Naive thymus-derived CD4-positive, alpha-beta T cell (primary cell): ENCODE measurements around the gene PLGRKT. TPM values are rescaled to one million over a fixed set of nuclear protein-coding genes. Genes with fewer than 3 reads are reported as not detected.
"Not testable (repeated sequence)": the region's sequence is repeated elsewhere in the genome, so short reads cannot be mapped to it uniquely, and the experiment has no call there.

Experiments
- ATAC-seq: fragments of 150-1000 bp; cut with Tn5 transposase; 2 replicates; pipeline ENCODE4 v1.10.0; 2021; ENCODE audit warnings: mild to moderate bottlenecking, moderate library complexity
- CTCF ChIA-PET: fragments of 350-600 bp; sonication (Branson Sonifier 250); formaldehyde crosslinking; loops from one replicate; lab custom pipeline; 2021; ENCODE audit warnings: antibody characterized with exemption; lab: Charles Lee
- POLR2A ChIA-PET: fragments of 350-600 bp; sonication (Branson Sonifier 250); formaldehyde crosslinking; loops from one replicate; lab custom pipeline; 2021; ENCODE audit warnings: antibody characterized with exemption, inconsistent platforms; lab: Charles Lee
- DNase-seq, 9 donors: peaks; one replicate each; pipeline versions ENCODE4 v3.0.0 to v3.0.0-alpha.2; 2020 to 2022; ENCODE audit warnings: mixed read lengths in 1 of 9
- H3K27ac ChIP-seq: one replicate; pipeline ENCODE4 v1.7.0; 2013; ENCODE audit warnings: mild to moderate bottlenecking, low read depth, low read length, moderate library complexity
- H3K27me3 ChIP-seq, 2 donors: one replicate each; pipeline ENCODE4 v1.7.0; 2013; ENCODE audit warnings: low read length in 2 of 2, mild to moderate bottlenecking in 2 of 2, moderate library complexity in 2 of 2; ENCODE audit not compliant: control insufficient read depth in 2 of 2, insufficient read depth in 2 of 2
- H3K36me3 ChIP-seq, 3 experiments: 1 replicate in 2 of 3; 2 replicates in 1 of 3; pipeline ENCODE4 v1.7.0; 2013; ENCODE audit warnings: low read length in 3 of 3, mild to moderate bottlenecking in 3 of 3, moderate library complexity in 1 of 3; ENCODE audit not compliant: insufficient read depth in 3 of 3, control insufficient read depth in 2 of 3
- H3K4me1 ChIP-seq, 2 donors: one replicate each; pipeline ENCODE4 v1.7.0; 2013; ENCODE audit warnings: low read length in 2 of 2, mild to moderate bottlenecking in 2 of 2, moderate library complexity in 1 of 2; ENCODE audit not compliant: control insufficient read depth in 2 of 2, insufficient read depth in 2 of 2
- H3K4me3 ChIP-seq: 2 replicates; pipeline ENCODE4 v1.7.0; 2013; ENCODE audit warnings: mild to moderate bottlenecking, low read length
- H3K9me3 ChIP-seq, 3 experiments: 1 replicate in 2 of 3; 2 replicates in 1 of 3; pipeline ENCODE4 v1.7.0; 2013; ENCODE audit warnings: low read length in 3 of 3; ENCODE audit not compliant: control insufficient read depth in 2 of 3
- H3K27ac Mint-ChIP-seq, 9 donors: one replicate each; pipeline ENCODE4 v1.8.0; 2020 to 2022; ENCODE audit warnings: mixed read lengths in 9 of 9, mild to moderate bottlenecking in 8 of 9, moderate library complexity in 5 of 9, inconsistent platforms in 2 of 9
- H3K27me3 Mint-ChIP-seq, 5 donors: one replicate each; pipeline ENCODE4 v1.8.0; 2021 to 2022; ENCODE audit warnings: mixed read lengths in 5 of 5, mild to moderate bottlenecking in 1 of 5
- H3K36me3 Mint-ChIP-seq, 5 donors: one replicate each; pipeline ENCODE4 v1.8.0; 2020 to 2022; ENCODE audit warnings: mixed read lengths in 5 of 5, mild to moderate bottlenecking in 3 of 5, inconsistent platforms in 1 of 5
- H3K4me1 Mint-ChIP-seq, 7 donors: one replicate each; pipeline ENCODE4 v1.8.0; 2020 to 2022; ENCODE audit warnings: mixed read lengths in 7 of 7, mild to moderate bottlenecking in 3 of 7, inconsistent platforms in 1 of 7
- H3K4me3 Mint-ChIP-seq, 10 donors: one replicate each; pipeline ENCODE4 v1.8.0; 2020 to 2022; ENCODE audit warnings: mild to moderate bottlenecking in 10 of 10, mixed read lengths in 10 of 10, moderate library complexity in 6 of 10, inconsistent platforms in 2 of 10
- H3K9me3 Mint-ChIP-seq, 11 donors: one replicate each; pipeline ENCODE4 v1.8.0; 2020 to 2022; ENCODE audit warnings: mixed read lengths in 11 of 11, mild to moderate bottlenecking in 4 of 11, inconsistent platforms in 1 of 11, moderate library complexity in 1 of 11
- intact Hi-C, 2 donors: fragments of 100-400 bp; cut with micrococcal nuclease; formaldehyde crosslinking; loops; one replicate each; pipeline ENCODE4 v1.15.1; 2023
- polyA plus RNA-seq, 2 donors: library from polyadenylated mRNA; unstranded; fragments of 300-500 nt; fragmentation: Illumina TruSeq; gene quantifications; one replicate each; pipeline ENCODE4 v1.2.3, GENCODE V29; 2021
- total RNA-seq, 6 experiments: library from RNA in 5 of 6; stranded (reverse) in 5 of 6; gene quantifications; 1 replicate in 5 of 6; 2 replicates in 1 of 6; pipeline ENCODE4 v1.2.3 and lab custom pipeline; 2021 to 2026

PLGRKT gene
- total and polyA plus RNA-seq, 7 experiments from 2014 or later, result 15.8 to 79.6 (median 18.4) TPM

DNA sequence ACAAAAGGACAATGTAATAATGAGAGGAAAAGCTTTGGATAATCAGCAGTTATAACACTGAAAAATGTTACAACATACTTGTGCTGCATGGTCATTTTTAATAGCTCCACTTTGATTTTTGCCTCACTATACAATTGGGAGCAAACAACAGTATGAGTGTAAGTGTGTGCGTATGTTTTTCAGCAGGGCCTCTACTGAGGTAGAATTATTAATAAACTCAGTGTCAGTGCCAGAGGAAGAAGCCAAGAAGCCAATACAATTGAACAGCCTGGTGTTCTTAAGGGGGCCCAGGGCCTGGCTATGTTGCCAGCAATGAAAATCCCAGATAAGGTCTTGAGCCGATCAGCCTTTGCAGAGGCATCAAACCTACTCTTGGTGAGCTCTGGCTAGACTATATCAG lies 81.9 kb downstream of the PLGRKT start:
- intact Hi-C loops, result no loop called here
- POLR2A ChIA-PET, result interaction anchor here (0.8 kb wide), 1 partner anchor 82 kb away, joined by 3 read pairs; the partner anchor contains the start of gene PLGRKT

DNA sequence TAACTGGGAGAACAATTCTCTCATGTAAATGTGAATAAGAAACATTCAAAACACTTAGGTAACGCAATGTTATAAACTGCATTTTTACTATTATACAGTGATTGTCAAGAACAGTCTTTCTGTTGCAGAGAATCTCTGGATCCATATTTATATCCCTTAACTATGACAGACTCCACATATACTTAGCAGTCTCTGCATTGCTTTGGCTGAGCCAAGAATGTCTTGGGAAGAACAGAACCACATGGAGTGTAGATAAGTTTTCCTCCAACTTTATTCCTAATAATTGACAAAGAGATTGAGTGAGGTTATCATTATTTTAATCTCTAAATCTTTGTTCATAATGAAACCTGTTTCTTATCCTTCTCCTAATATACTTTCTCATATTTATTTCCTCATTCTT lies 82.5 kb downstream of the PLGRKT start:
- DNase-seq (no peak), ATAC-seq (no peak)
- intact Hi-C loops, result no loop called here
- Mint-ChIP-seq H3K36me3 (peaks cover 3 to 46% (median 25%) of the 10 kb centered on the region in 5 donors), H3K27me3 (no peaks in the 10 kb centered on the region), H3K4me3 (no peak overlapping the region), H3K9me3 (peaks cover 0 to 18% (median 2%) of the 10 kb centered on the region in 11 donors), H3K27ac (peak overlapping the region in 4 of 9 donors; percentile 8 to 81 (median 64)), H3K4me1 (peaks cover 21 to 56% (median 39%) of the 10 kb centered on the region in 7 donors)
- ChIA-PET POLR2A (interaction anchor here (0.8 kb wide), 1 partner anchor 82 kb away, joined by 3 read pairs; the partner anchor contains the start of gene PLGRKT), CTCF (no interaction called here)
- Histone ChIP-seq H3K4me3 (no peak overlapping the region), H3K36me3 (peaks cover 0 to 6% (median 0%) of the 10 kb centered on the region in 3 experiments), H3K27me3 (no peaks in the 10 kb centered on the region), H3K9me3 (no peaks in the 10 kb centered on the region), H3K27ac (no peak overlapping the region), H3K4me1 (peaks cover 35 to 38% of the 10 kb centered on the region in 2 donors)

More for the DNA sequence above, 81.9 kb downstream of the PLGRKT start:
- Mint-ChIP-seq H3K27ac (peak overlapping the region in 1 of 9 donors; percentile 81), H3K4me1 (peaks cover 18 to 52% (median 35%) of the 10 kb centered on the region in 7 donors), H3K36me3 (peaks cover 3 to 42% (median 26%) of the 10 kb centered on the region in 5 donors), H3K27me3 (no peaks in the 10 kb centered on the region), H3K9me3 (peaks cover 0 to 15% (median 0%) of the 10 kb centered on the region in 11 donors), H3K4me3 (no peak overlapping the region)
- H3K4me1 ChIP-seq, result peaks cover 29 to 34% of the 10 kb centered on the region in 2 donors
- CTCF ChIA-PET, result interaction anchor here (0.5 kb wide), 1 partner anchor 591 kb away, joined by 3 read pairs; no protein-coding TSS in a partner anchor
- ATAC-seq (no peak), DNase-seq (no peak)
- no peaks in the 10 kb centered on the region for H3K27me3 ChIP-seq
- H3K36me3 ChIP-seq, result peaks cover 0 to 6% (median 0%) of the 10 kb centered on the region in 3 experiments
- H3K4me3 ChIP-seq, result no peak overlapping the region
- H3K27ac ChIP-seq, result no peak overlapping the region
- no peaks in the 10 kb centered on the region for H3K9me3 ChIP-seq

GRCh38 chr9:5354184-5354583 lies 83.5 kb downstream of the PLGRKT start:
- ChIA-PET POLR2A (no interaction called here), CTCF (interaction anchor here (1.0 kb wide), 1 partner anchor 43 kb away, joined by 3 read pairs; no protein-coding TSS in a partner anchor)
- Histone ChIP-seq H3K36me3 (peaks cover 0 to 6% (median 0%) of the 10 kb centered on the region in 3 experiments), H3K4me3 (no peak overlapping the region), H3K4me1 (peaks cover 35 to 38% of the 10 kb centered on the region in 2 donors), H3K9me3 (no peaks in the 10 kb centered on the region), H3K27ac (no peak overlapping the region), H3K27me3 (no peaks in the 10 kb centered on the region)
- DNase-seq (no peak), ATAC-seq (no peak)
- peaks cover 21 to 61% (median 39%) of the 10 kb centered on the region in 7 donors for H3K4me1 Mint-ChIP-seq
- H3K36me3 Mint-ChIP-seq, result peaks cover 7 to 50% (median 29%) of the 10 kb centered on the region in 5 donors
- peak overlapping the region in 8 of 9 donors; percentile 2 to 87 (median 69) for H3K27ac Mint-ChIP-seq
- H3K4me3 Mint-ChIP-seq, result peak overlapping the region in 3 of 10 donors; percentile 49 to 58 (median 52)
- H3K27me3 Mint-ChIP-seq, result no peaks in the 10 kb centered on the region
- intact Hi-C loops, result no loop called here
- H3K9me3 Mint-ChIP-seq, result peaks cover 0 to 21% (median 10%) of the 10 kb centered on the region in 11 donors

DNA sequence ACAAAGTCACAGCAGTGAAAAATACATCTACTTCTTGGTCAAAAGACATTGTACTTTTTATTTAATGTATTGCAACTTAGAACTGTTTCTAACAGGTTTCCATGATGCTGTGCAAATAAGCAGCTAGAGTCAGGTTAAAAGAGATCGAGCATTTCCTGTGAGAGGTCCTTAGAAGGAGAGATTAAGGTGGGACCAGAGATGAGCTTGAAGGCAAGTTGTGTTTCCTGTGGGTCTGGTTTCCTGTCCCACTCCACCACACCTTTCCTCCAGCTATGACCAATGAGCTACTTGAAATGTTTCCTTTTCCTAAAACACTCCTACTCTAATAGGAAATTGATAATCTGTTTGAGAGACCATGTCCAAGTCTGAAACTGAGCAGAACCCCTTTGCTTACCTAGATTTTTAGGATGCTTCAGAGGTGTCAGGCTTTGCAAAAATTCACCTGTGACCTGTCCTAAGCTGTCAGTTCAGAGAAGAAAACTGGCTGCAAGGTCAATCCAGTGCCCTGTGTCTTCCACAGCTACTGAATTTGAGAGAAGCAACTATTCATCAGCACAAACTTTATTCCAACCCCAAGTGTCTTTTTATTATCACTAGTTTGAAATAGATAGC lies 85.0 kb downstream of the PLGRKT start:
- ATAC-seq, result peak; percentile 70

GRCh38 chr9:5338992-5339981 lies 98.4 kb downstream of the PLGRKT start, which contains the start of gene RLN1:
TSS of gene RLN1 (minus strand) at chr9:5339876. CDS start at chr9:5339746, 130 bp downstream.
- POLR2A ChIA-PET, result interaction anchor here (2.0 kb wide), 1 partner anchor 12 kb away, joined by 12 read pairs; no protein-coding TSS in a partner anchor
- ATAC-seq (peak; percentile 99), DNase-seq (peak in 6 of 9 donors; percentile 22 to 59 (median 50))
- H3K27me3 ChIP-seq, CTCF ChIA-PET, H3K36me3 ChIP-seq, H3K9me3 Mint-ChIP-seq, H3K9me3 ChIP-seq, H3K4me3 ChIP-seq, H3K27me3 Mint-ChIP-seq, H3K36me3 Mint-ChIP-seq: not testable (repeated sequence)
- Mint-ChIP-seq H3K4me3 (peak within 1 kb of the TSS; percentile 43 to 84 (median 78)), H3K27ac (peak within 1 kb of the TSS; percentile 56 to 95 (median 86)), H3K4me1 (peaks cover 9 to 40% (median 33%) of the 10 kb centered on the region in 7 donors)
- H3K27ac ChIP-seq, result peak within 1 kb of the TSS; percentile 31
- intact Hi-C loops, result loop anchor here (5.0 to 10.0 kb wide), 9 partner anchors 37 to 1078 kb away; partner anchors contain the start of genes PLGRKT (in 1 of the 2), PLPP6 (in 1 of the 2), RCL1 (in 1 of the 2) and RIC1 (in 1 of the 2)
- peaks cover 24 to 28% of the 10 kb centered on the region in 2 donors for H3K4me1 ChIP-seq

More for the DNA sequence above, 85.0 kb downstream of the PLGRKT start:
- peak overlapping the region; percentile 62 to 87 (median 76) for H3K27ac Mint-ChIP-seq
- peaks cover 0 to 23% (median 14%) of the 10 kb centered on the region in 11 donors for H3K9me3 Mint-ChIP-seq
- DNase-seq, result peak in 6 of 9 donors; percentile 17 to 40 (median 36)
- ChIA-PET CTCF (interaction anchor here (0.6 to 1.1 kb wide), 2 partner anchors 9 to 1037 kb away, joined by 3 to 4 read pairs; no protein-coding TSS in a partner anchor), POLR2A (interaction anchor here (0.7 to 2.8 kb wide), 3 partner anchors 13 to 90 kb away, joined by 3 to 12 read pairs (median 3); partner anchors contain the start of gene RLN1)
- Histone ChIP-seq H3K9me3 (no peaks in the 10 kb centered on the region), H3K27ac (no peak overlapping the region), H3K4me1 (peaks cover 35 to 38% of the 10 kb centered on the region in 2 donors), H3K27me3 (no peaks in the 10 kb centered on the region), H3K4me3 (no peak overlapping the region), H3K36me3 (peaks cover 0 to 5% (median 0%) of the 10 kb centered on the region in 3 experiments)
- peaks cover 21 to 61% (median 39%) of the 10 kb centered on the region in 7 donors for H3K4me1 Mint-ChIP-seq
- no peaks in the 10 kb centered on the region for H3K27me3 Mint-ChIP-seq
- intact Hi-C loops, result loop anchor here (1.0 to 2.0 kb wide), 3 partner anchors 11 to 22 kb away; no protein-coding TSS in a partner anchor
- peaks cover 7 to 46% (median 19%) of the 10 kb centered on the region in 5 donors for H3K36me3 Mint-ChIP-seq
- H3K4me3 Mint-ChIP-seq, result peak overlapping the region; percentile 21 to 75 (median 64)
